Peyer's patch (tissue), 4 donors: ENCODE results near the gene COX4I1.

Experiments used
- CTCF ChIP-seq, 6 experiments: fragments of 450-650 bp in 4 of 6; fragments of 200-600 bp in 2 of 6; sonication (generic) in 1 of 6; IDR thresholded peaks; one replicate each; pipeline ENCODE4 v1.5.1; 2017 to 2019; ENCODE audit warnings: antibody characterized with exemption in 6 of 6, mild to moderate bottlenecking in 3 of 6, moderate library complexity in 1 of 6
- POLR2A ChIP-seq, 2 donors: fragments of 450-650 bp; IDR thresholded peaks; one replicate each; pipeline ENCODE4 v1.5.1; 2017; ENCODE audit warnings: antibody characterized with exemption in 2 of 2, mild to moderate bottlenecking in 2 of 2, moderate library complexity in 2 of 2

GRCh38 chr16:85782451-85782850 lies 17.0 kb upstream of the COX4I1 start:
- no peak for TF ChIP-seq CTCF (IDR thresholded peaks at IDR 0.05)
- TF ChIP-seq POLR2A (IDR thresholded peaks at IDR 0.05), result no peak
